Activated CD8-positive, alpha-beta memory T cell treated with anti-CD3 and anti-CD28 coated beads, Interleukin-2, amount 10 ng/mL, durations not matched to agents 7 days and 5 days (primary cell): ENCODE measurements around the gene DCTN5. TPM values are rescaled to one million over a fixed set of nuclear protein-coding genes. Genes with fewer than 3 reads are reported as not detected.
A peak's percentile ranks its signal among the peaks of the same experiment; 100 is the strongest.

Experiments
- ATAC-seq: fragments of 150-1000 bp; cut with Tn5 transposase; one replicate; pipeline ENCODE4 v1.10.0; 2021; ENCODE audit warnings: moderate library complexity
- CTCF ChIA-PET: fragments of 350-600 bp; sonication (Branson Sonifier 250); formaldehyde crosslinking; loops from one replicate; lab custom pipeline; 2021; ENCODE audit warnings: antibody characterized with exemption; lab: Charles Lee
- DNase-seq: peaks from one replicate; pipeline ENCODE4 v3.0.0-alpha.2; 2020
- H3K27ac Mint-ChIP-seq: one replicate; pipeline ENCODE4 v1.8.0; 2021; ENCODE audit warnings: mild to moderate bottlenecking, mixed read lengths
- H3K27me3 Mint-ChIP-seq: one replicate; pipeline ENCODE4 v1.8.0; 2021; ENCODE audit warnings: mixed read lengths
- H3K36me3 Mint-ChIP-seq: one replicate; pipeline ENCODE4 v1.8.0; 2021; ENCODE audit warnings: mild to moderate bottlenecking, mixed read lengths
- H3K4me1 Mint-ChIP-seq: one replicate; pipeline ENCODE4 v1.8.0; 2021; ENCODE audit warnings: mixed read lengths
- H3K4me3 Mint-ChIP-seq: one replicate; pipeline ENCODE4 v1.8.0; 2021; ENCODE audit warnings: mild to moderate bottlenecking, moderate library complexity, mixed read lengths
- H3K9me3 Mint-ChIP-seq: one replicate; pipeline ENCODE4 v1.8.0; 2022; ENCODE audit warnings: low read depth, mixed read lengths
- total RNA-seq, 2 experiments: library from RNA; stranded (reverse); gene quantifications; one replicate each; pipeline ENCODE4 v1.2.3, GENCODE V29; 2021

DCTN5 gene
- total RNA-seq, 2 experiments from 2014 or later, result 80.4 to 95.9 TPM

DNA sequence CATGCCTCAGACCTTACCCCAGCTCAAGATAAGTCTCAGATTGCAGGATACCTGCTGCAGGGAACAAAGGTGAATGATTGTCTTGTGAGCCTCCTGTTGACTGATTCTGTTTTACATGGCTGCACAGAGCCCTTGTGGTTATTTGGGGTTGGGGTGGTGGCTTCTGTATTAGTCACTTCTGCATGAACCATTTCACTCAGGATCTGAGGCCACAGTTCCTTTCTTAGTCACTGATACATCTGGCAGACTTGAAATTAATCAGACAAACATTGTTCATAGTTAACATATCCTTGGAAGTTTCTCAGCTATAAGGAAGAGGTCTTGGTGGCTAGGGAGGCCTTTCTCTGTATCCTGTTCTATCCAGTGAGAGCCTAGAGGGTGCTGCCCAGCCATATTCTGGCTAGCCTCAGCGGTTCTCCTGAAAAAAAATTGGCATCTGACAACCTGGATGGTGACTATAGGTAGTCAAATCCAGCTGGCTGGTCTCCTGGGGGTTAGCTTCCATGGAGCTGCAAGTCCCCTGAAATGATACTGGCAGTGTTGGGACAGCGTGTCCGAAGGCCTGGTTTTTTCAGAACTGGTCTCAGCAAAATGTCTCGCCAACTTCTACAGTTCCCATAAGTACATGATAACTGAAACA, 29.0 kb downstream of the DCTN5 start:
- peak overlapping the region; percentile 41 for H3K27ac Mint-ChIP-seq
- H3K36me3 Mint-ChIP-seq, result peaks cover 62% of the 10 kb centered on the region
- H3K4me1 Mint-ChIP-seq, result peaks cover 39% of the 10 kb centered on the region
- CTCF ChIA-PET, result interaction anchor here (1.0 to 1.7 kb wide), 3 partner anchors 10 to 340 kb away, joined by 3 to 5 read pairs (median 3); no protein-coding TSS in a partner anchor
- H3K27me3 Mint-ChIP-seq, result no peaks in the 10 kb centered on the region
- no peak overlapping the region for H3K4me3 Mint-ChIP-seq
- DNase-seq (peak; percentile 93), ATAC-seq (peak; percentile 99)
- no peaks in the 10 kb centered on the region for H3K9me3 Mint-ChIP-seq

DNA sequence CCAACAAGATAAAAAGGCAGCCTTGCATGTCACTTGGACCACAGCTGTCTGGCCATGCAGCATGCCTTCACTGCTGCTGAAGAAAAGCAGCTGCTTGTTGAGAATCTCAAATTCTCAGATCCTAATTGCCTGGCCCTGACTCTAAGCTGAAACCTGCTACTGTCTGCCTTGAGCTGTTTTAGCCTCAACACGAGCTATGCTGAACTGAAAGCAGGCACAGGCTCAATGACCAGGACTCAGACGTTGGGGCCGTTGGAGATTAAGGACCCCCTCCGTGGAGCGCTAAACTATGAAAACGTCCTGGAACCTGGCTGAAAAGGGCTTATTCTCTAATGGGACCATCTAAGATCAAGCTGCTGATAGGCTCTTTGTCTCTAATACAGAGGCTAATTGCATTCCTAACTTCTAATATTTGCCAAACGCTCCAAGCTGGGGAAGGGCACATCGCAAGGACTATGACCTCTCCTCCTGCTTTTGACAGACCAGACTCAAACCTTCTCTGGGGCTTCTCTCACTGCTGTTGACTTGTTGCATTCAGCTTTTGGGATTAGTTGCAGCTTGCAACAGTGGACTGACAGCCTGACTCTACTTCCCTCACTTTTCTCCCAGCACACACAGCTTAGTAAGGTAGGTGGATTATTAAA, 32.8 kb downstream of the DCTN5 start:
- no peak overlapping the region for H3K27ac Mint-ChIP-seq
- CTCF ChIA-PET, result interaction anchor here (1.3 kb wide), 1 partner anchor 77 kb away, joined by 3 read pairs; no protein-coding TSS in a partner anchor
- DNase-seq (no peak), ATAC-seq (no peak)
- H3K36me3 Mint-ChIP-seq, result peaks cover 32% of the 10 kb centered on the region
- H3K4me3 Mint-ChIP-seq, result no peak overlapping the region
- H3K4me1 Mint-ChIP-seq, result peaks cover 33% of the 10 kb centered on the region
- no peaks in the 10 kb centered on the region for H3K9me3 Mint-ChIP-seq
- no peaks in the 10 kb centered on the region for H3K27me3 Mint-ChIP-seq

DNA sequence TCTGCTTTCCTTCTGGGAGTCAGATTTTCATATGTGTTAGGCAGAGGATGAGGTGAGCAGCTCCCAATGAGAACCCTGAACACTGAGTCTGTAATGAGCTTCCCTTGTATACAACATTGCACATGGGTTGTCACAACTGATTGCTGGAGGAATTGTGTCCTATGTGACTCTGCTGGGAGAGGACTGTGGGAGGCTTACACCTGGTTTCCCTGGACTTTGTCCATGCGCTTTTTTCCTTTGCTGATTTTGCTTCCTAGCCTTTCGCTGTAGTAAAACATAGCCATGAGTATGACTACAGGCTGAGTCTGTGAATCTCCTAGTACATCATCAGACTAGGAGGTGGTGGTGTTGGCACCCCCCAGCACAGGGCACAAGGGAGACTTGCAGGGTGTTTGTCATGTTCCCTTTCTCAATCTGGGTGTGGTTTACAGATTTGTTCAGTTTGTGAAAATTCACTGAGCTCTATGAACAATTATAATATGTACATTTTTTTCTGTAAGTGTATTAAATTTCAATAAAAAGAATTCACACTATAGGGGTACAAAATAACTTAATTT, 35.7 kb downstream of the DCTN5 start:
- H3K27ac Mint-ChIP-seq, result no peak overlapping the region
- CTCF ChIA-PET, result interaction anchor here (1.0 to 1.8 kb wide), 5 partner anchors 80 to 333 kb away, joined by 3 to 5 read pairs (median 3); no protein-coding TSS in a partner anchor
- H3K4me3 Mint-ChIP-seq, result no peak overlapping the region
- H3K27me3 Mint-ChIP-seq, result no peaks in the 10 kb centered on the region
- H3K4me1 Mint-ChIP-seq, result peaks cover 26% of the 10 kb centered on the region
- H3K9me3 Mint-ChIP-seq, result no peaks in the 10 kb centered on the region
- DNase-seq, result no peak
- ATAC-seq, result no peak
- H3K36me3 Mint-ChIP-seq, result peaks cover 34% of the 10 kb centered on the region

DNA sequence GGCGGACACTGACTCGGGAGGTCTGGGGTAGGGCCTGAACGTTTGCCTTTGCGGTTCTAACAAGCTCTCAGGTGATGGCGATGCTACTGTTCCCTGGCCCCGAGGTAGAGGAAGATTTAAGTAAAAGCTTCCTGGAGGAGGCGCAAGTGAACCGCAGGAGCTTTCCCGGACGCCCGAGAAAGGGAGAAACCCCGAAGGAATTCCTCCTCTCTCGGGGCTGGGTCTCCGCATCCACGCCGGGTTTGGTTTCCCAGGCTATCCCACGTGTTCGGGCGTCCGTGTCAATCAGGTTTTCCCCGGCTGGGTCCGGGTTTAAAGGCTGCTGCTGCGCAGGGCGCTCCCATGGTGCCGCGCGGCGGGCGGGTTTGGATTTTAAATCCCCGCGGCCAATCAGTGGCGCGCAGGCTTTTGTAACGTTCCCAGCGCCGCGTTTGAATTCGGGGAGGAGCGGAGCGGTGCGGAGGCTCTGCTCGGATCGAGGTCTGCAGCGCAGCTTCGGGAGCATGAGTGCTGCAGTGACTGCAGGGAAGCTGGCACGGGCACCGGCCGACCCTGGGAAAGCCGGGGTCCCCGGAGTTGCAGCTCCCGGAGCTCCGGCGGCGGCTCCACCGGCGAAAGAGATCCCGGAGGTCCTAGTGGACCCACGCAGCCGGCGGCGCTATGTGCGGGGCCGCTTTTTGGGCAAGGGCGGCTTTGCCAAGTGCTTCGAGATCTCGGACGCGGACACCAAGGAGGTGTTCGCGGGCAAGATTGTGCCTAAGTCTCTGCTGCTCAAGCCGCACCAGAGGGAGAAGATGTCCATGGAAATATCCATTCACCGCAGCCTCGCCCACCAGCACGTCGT, 37.4 kb downstream of the DCTN5 start, which contains the start of gene PLK1:
Gene PLK1, plus strand, starts transcription at position 460 of the 844 bp plus-strand sequence. Its CDS starts 44 bp downstream, at position 504.
- Mint-ChIP-seq H3K9me3 (no peaks in the 10 kb centered on the region), H3K4me3 (peak within 1 kb of the TSS; percentile 97), H3K27ac (peak within 1 kb of the TSS; percentile 83), H3K4me1 (peaks cover 29% of the 10 kb centered on the region), H3K27me3 (no peaks in the 10 kb centered on the region), H3K36me3 (peaks cover 42% of the 10 kb centered on the region)
- CTCF ChIA-PET, result interaction anchor here (0.9 to 2.0 kb wide), 6 partner anchors 14 to 332 kb away, joined by 3 to 7 read pairs (median 5); no protein-coding TSS in a partner anchor
- DNase-seq, result peak; percentile 92
- ATAC-seq, result peak; percentile 99

DNA sequence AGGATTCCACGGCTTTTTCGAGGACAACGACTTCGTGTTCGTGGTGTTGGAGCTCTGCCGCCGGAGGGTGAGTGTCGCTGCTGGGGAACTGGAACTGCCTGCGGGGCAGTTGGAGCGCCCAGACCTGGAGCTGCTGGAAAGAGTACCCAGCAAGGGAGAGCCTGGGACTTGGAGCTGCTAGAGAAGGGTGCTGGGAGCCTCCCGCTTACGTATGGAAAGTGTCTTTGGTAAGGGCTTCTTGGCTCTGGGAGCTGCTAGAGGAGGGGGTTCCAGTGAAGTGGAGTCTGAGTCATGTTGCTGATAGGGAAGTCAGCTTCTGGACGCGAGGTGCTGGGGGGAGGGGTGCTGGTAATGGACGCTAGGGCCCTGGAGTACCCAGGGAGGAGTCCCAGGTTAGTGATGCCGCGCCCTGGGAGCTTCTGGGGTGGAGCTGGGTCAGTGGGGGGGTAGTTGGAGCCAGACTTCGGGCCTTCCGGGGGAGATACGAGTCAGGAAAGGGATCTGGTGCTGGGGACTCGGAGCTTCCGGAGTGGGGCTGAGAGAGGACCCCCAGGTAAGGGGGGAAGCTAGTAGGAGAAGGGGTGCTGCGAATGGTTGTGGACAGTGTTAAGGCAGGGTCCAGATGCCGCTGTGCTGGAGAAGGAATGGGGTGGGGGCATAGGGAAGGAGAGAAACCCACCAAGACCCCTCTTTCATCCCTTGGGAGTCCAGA, 38.2 kb downstream of the DCTN5 start:
- peaks cover 29% of the 10 kb centered on the region for H3K4me1 Mint-ChIP-seq

DNA sequence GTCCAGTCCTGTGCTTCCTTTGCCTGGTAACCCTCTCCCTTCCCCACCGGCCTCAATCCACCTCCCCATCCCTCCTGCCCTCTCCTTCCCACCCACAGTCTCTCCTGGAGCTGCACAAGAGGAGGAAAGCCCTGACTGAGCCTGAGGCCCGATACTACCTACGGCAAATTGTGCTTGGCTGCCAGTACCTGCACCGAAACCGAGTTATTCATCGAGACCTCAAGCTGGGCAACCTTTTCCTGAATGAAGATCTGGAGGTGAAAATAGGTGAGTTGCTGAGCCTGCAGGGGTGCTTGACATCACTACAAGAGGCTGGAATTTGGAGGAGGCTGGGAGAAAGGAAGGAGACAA, 38.7 kb downstream of the DCTN5 start:
- Mint-ChIP-seq H3K27me3 (no peaks in the 10 kb centered on the region), H3K4me1 (peaks cover 29% of the 10 kb centered on the region), H3K36me3 (peaks cover 49% of the 10 kb centered on the region), H3K27ac (peak overlapping the region; percentile 83), H3K9me3 (no peaks in the 10 kb centered on the region), H3K4me3 (peak overlapping the region; percentile 97)
- DNase-seq, result no peak
- ATAC-seq, result no peak
- CTCF ChIA-PET, result interaction anchor here (1.6 to 2.0 kb wide), 4 partner anchors 10 to 83 kb away, joined by 5 to 7 read pairs (median 6); no protein-coding TSS in a partner anchor

More for the DNA sequence above, 38.2 kb downstream of the DCTN5 start:
- H3K27me3 Mint-ChIP-seq, result no peaks in the 10 kb centered on the region
- H3K4me3 Mint-ChIP-seq, result peak overlapping the region; percentile 97
- H3K9me3 Mint-ChIP-seq, result no peaks in the 10 kb centered on the region
- no peak for ATAC-seq
- CTCF ChIA-PET, result interaction anchor here (0.9 to 2.0 kb wide), 5 partner anchors 10 to 121 kb away, joined by 3 to 7 read pairs (median 5); no protein-coding TSS in a partner anchor
- peak; percentile 51 for DNase-seq
- H3K27ac Mint-ChIP-seq, result peak overlapping the region; percentile 83
- peaks cover 49% of the 10 kb centered on the region for H3K36me3 Mint-ChIP-seq

DNA sequence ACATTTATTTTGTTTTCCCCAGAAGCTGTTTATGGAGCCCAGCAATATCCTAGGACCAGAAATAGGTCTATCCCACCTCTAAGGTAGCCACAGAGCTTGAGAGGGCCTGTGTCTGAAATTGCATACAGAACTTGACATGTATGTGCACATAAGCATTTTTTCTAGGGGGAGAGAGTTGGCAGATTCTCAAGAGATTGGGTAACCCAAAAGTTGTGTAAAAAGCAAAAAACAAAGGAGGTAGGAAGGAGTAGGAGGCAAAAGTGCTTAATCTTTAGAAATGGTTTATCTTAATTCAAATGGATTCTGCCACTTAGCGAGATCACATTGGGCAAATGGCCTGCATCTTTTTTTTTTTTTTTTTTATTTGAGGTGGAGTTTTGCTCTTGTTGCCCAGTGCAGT, 40.9 kb downstream of the DCTN5 start:
- H3K27me3 Mint-ChIP-seq, result no peaks in the 10 kb centered on the region
- DNase-seq (no peak), ATAC-seq (no peak)
- H3K27ac Mint-ChIP-seq, result no peak overlapping the region
- no peaks in the 10 kb centered on the region for H3K9me3 Mint-ChIP-seq
- peaks cover 60% of the 10 kb centered on the region for H3K36me3 Mint-ChIP-seq
- CTCF ChIA-PET, result no interaction called here
- H3K4me1 Mint-ChIP-seq, result peaks cover 34% of the 10 kb centered on the region
- no peak overlapping the region for H3K4me3 Mint-ChIP-seq

DNA sequence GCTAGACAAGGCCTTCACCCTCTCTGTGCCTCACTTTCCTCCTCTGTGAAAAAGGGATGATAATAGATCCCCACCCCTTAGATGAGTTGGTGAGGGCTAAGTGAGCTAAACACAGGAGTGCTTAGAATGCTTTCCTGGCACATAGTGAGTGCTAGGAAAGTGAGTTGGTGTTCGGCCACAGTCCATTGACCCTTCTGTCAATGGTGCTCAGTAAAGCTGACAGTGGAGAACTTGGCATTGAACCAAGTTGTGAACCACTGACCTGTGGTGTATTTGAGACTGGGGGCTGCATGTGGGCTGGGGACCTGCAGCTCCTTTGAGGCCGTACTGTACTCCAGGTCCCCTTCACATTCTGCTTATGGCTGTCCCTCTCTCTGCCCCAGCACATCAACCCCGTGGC, 42.2 kb downstream of the DCTN5 start:
- H3K4me3 Mint-ChIP-seq, result no peak overlapping the region
- CTCF ChIA-PET, result interaction anchor here (1.2 kb wide), 1 partner anchor 327 kb away, joined by 4 read pairs; no protein-coding TSS in a partner anchor
- no peaks in the 10 kb centered on the region for H3K9me3 Mint-ChIP-seq
- no peaks in the 10 kb centered on the region for H3K27me3 Mint-ChIP-seq
- peaks cover 73% of the 10 kb centered on the region for H3K36me3 Mint-ChIP-seq
- H3K27ac Mint-ChIP-seq, result peak overlapping the region; percentile 32
- no peak for ATAC-seq
- no peak for DNase-seq
- peaks cover 28% of the 10 kb centered on the region for H3K4me1 Mint-ChIP-seq

DNA sequence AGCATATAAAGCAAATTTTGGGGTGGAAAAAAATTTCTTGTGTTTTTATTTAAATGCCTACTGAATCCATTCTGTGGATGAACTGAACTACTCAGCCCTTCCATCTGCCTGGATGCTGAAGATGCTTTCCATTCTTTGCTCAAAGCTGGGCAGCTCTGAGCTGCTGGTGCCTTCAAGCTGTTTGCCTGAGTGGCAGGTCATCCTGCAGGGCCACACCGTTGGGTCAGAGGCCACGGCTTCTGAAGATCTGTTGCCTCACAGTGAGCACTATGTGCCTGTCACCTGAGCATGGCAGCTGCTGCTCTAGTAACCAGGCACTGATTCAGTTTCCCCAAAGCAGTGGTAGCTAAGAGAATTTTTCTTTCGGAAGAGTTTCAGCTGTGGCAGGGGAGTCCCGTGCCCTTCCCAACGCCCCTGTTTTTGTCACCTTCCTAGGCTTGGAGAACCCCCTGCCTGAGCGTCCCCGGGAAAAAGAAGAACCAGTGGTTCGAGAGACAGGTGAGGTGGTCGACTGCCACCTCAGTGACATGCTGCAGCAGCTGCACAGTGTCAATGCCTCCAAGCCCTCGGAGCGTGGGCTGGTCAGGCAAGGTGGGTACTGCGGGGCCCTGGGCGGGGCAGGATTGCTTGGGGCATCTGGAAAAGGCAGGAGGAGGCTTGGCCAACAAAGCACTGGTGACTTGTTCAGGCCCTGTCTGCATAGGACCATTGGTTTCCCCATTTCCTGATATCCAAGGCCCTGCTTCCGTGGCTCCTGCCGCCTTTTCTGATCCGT, 46.0 kb downstream of the DCTN5 start:
- CTCF ChIA-PET, result interaction anchor here (0.9 kb wide), 1 partner anchor 8 kb away, joined by 5 read pairs; no protein-coding TSS in a partner anchor
- no peaks in the 10 kb centered on the region for H3K9me3 Mint-ChIP-seq
- ATAC-seq (no peak), DNase-seq (no peak)
- H3K36me3 Mint-ChIP-seq, result peaks cover 75% of the 10 kb centered on the region
- H3K27me3 Mint-ChIP-seq, result no peaks in the 10 kb centered on the region
- H3K27ac Mint-ChIP-seq, result no peak overlapping the region
- no peak overlapping the region for H3K4me3 Mint-ChIP-seq
- H3K4me1 Mint-ChIP-seq, result peaks cover 6% of the 10 kb centered on the region

DNA sequence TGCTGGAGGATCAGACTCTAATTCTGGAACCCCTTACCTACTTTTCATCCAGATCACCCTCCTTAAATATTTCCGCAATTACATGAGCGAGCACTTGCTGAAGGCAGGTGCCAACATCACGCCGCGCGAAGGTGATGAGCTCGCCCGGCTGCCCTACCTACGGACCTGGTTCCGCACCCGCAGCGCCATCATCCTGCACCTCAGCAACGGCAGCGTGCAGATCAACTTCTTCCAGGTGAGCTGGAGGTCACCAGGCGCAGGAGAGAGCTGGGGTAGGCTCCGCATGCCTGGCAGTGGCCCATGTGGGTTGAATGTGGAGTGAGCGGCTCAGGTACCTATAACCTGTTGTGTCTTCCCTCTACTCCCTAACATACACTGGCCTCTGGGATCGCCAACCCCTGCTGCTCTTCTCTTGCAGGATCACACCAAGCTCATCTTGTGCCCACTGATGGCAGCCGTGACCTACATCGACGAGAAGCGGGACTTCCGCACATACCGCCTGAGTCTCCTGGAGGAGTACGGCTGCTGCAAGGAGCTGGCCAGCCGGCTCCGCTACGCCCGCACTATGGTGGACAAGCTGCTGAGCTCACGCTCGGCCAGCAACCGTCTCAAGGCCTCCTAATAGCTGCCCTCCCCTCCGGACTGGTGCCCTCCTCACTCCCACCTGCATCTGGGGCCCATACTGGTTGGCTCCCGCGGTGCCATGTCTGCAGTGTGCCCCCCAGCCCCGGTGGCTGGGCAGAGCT, 48.3 kb downstream of the DCTN5 start:
- Mint-ChIP-seq H3K9me3 (no peaks in the 10 kb centered on the region), H3K36me3 (peaks cover 58% of the 10 kb centered on the region), H3K4me3 (no peak overlapping the region), H3K27ac (no peak overlapping the region), H3K4me1 (peaks cover 5% of the 10 kb centered on the region), H3K27me3 (no peaks in the 10 kb centered on the region)
- DNase-seq (no peak), ATAC-seq (no peak)
- CTCF ChIA-PET, result interaction anchor here (1.2 kb wide), 1 partner anchor 19 kb away, joined by 3 read pairs; no protein-coding TSS in a partner anchor

DNA sequence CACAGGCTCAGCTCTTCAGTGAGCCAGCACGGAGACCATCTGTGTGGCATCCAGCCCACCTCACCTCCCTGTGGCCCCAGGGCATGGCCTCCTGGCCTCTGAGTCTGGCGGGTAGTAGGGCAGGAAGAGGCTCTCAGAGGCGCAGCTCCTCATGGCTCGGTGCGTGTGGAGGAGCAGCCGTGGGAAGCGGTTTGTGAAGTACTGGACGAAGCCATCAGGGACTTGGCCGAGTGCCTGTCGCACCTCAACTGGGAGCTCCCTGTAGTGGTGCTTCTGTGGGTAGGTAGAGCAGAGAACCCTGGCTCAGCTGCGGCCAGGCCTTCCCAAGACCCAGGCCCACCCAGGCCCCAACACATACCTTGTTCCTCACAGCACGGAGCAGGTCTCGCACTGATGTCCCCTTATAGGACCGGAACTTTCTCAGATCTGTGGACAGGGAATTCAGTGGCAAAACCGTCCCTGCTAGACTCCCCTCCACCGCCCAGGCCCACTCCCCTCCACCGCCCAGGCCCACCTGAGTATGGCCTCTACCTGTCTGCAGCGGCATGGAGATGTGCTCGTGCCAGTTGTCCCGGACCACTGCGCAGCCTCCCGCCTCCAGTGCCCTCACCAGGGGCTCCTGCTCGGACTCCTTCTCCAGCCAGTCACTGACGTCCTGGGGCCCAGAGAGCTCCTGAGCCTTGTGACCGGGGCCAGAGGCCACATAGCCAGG, 49.7 kb downstream of the DCTN5 start:
- no peak for DNase-seq
- ATAC-seq, result no peak
- no peak overlapping the region for H3K4me3 Mint-ChIP-seq
- H3K27ac Mint-ChIP-seq, result no peak overlapping the region
- CTCF ChIA-PET, result no interaction called here
- H3K27me3 Mint-ChIP-seq, result no peaks in the 10 kb centered on the region
- H3K9me3 Mint-ChIP-seq, result no peaks in the 10 kb centered on the region
- peaks cover 50% of the 10 kb centered on the region for H3K36me3 Mint-ChIP-seq
- peaks cover 2% of the 10 kb centered on the region for H3K4me1 Mint-ChIP-seq
